ENCODE results near the gene MAPK12. TPM values are rescaled to one million over a fixed set of nuclear protein-coding genes. Genes with fewer than 3 reads are reported as not detected.

Gene MAPK12
- total and polyA plus RNA-seq, 2 of the 8 experiments (the other 6 are each of a cell fraction or from before 2014, with no cell fraction given) = 17.3 to 20.3 TPM

DNA sequence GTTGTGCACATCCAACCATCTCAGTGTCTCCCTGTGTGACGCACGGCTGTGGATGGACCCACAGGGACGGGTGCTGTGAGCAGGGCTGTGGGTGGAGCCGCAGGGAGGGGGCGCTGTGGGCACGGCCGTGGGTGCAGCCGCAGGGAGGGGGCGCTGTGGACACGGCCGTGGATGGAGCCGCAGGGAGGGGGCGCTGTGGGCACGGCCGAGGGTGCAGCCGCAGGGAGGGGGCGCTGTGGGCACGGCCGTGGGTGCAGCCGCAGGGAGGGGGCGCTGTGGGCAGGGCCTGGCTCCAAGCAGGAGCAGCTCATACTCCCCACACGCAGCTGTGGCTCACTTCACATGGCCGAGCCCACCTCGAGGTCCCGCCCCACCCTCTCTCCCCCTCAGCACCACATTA lies 14.7 kb upstream of the MAPK12 start (continued):
- TF ChIP-seq, protein P1, sequence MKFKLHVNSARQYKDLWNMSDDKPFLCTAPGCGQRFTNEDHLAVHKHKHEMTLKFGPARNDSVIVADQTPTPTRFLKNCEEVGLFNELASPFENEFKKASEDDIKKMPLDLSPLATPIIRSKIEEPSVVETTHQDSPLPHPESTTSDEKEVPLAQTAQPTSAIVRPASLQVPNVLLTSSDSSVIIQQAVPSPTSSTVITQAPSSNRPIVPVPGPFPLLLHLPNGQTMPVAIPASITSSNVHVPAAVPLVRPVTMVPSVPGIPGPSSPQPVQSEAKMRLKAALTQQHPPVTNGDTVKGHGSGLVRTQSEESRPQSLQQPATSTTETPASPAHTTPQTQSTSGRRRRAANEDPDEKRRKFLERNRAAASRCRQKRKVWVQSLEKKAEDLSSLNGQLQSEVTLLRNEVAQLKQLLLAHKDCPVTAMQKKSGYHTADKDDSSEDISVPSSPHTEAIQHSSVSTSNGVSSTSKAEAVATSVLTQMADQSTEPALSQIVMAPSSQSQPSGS (IDR thresholded peaks at IDR 0.05; ENCODE audit: low read length) = no peak
- TF ChIP-seq HDAC2 (IDR thresholded peaks at IDR 0.05; ENCODE audit: borderline replicate concordance in 1 of 2, low read depth in 2 of 2, low read length in 2 of 2) (no peak), CREB1 (IDR thresholded peaks at IDR 0.05) (0 out of 2 replicates have a peak, but pooled peaks have one; percentile 31), RNF2 (IDR thresholded peaks at IDR 0.05; ENCODE audit: borderline replicate concordance, low read depth, low read length, missing control alignments, poor library complexity, severe bottlenecking) (no peak), EGR1 (IDR thresholded peaks at IDR 0.05; ENCODE audit: borderline replicate concordance, low read depth, low read length) (0 out of 2 replicates have a peak, but pooled peaks have one; percentile 40), POU5F1 (IDR thresholded peaks at IDR 0.05; ENCODE audit: low read depth, low read length) (no peak), SP1 (IDR thresholded peaks at IDR 0.05; ENCODE audit: low read depth, low read length) (no peak), HDAC6 (IDR thresholded peaks at IDR 0.05; ENCODE audit: low read depth, low read length) (no peak), SIN3A (conservative IDR thresholded peaks at IDR 0.05 in 1 of 2, IDR thresholded peaks at IDR 0.05 in 1 of 2; ENCODE audit: low read depth in 1 of 2, low read length in 2 of 2) (no peak), SRF (IDR thresholded peaks at IDR 0.05; ENCODE audit: low read depth, low read length) (peak; percentile 75), YY1 (IDR thresholded peaks at IDR 0.05; ENCODE audit: low read depth, low read length) (0 out of 2 replicates have a peak, but pooled peaks have one; percentile 11), JUND (IDR thresholded peaks at IDR 0.05; ENCODE audit: low read length) (0 out of 2 replicates have a peak, but pooled peaks have one; percentile 6), TAF7 (optimal IDR thresholded peaks at IDR 0.05; ENCODE audit: borderline replicate concordance, low read depth, low read length) (peak; percentile 97), POLR2A (IDR thresholded peaks at IDR 0.05; ENCODE audit: control extremely low read depth in 1 of 2, low read depth in 2 of 2, low read length in 2 of 2) (no peak), GTF2F1 (IDR thresholded peaks at IDR 0.05; ENCODE audit: borderline replicate concordance, low read depth, low read length) (no peak), CHD2 (IDR thresholded peaks at IDR 0.05; ENCODE audit: low read length) (no peak), SIRT6 (IDR thresholded peaks at IDR 0.05; ENCODE audit: low read length) (no peak), RBBP5 (IDR thresholded peaks at IDR 0.05; ENCODE audit: borderline replicate concordance, low read depth, low read length) (no peak), SP4 (IDR thresholded peaks at IDR 0.05; ENCODE audit: low read length) (no peak), RFX5 (IDR thresholded peaks at IDR 0.05; ENCODE audit: borderline replicate concordance, low read depth, low read length) (no peak)
- TF ChIP-seq, protein P2, sequence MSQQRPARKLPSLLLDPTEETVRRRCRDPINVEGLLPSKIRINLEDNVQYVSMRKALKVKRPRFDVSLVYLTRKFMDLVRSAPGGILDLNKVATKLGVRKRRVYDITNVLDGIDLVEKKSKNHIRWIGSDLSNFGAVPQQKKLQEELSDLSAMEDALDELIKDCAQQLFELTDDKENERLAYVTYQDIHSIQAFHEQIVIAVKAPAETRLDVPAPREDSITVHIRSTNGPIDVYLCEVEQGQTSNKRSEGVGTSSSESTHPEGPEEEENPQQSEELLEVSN (IDR thresholded peaks at IDR 0.05) = no peak
- TF ChIP-seq, protein P3, sequence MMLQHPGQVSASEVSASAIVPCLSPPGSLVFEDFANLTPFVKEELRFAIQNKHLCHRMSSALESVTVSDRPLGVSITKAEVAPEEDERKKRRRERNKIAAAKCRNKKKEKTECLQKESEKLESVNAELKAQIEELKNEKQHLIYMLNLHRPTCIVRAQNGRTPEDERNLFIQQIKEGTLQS (IDR thresholded peaks at IDR 0.05; ENCODE audit: insufficient read depth, low read depth, low read length) = peak; percentile 92
- TF ChIP-seq, protein P4, sequence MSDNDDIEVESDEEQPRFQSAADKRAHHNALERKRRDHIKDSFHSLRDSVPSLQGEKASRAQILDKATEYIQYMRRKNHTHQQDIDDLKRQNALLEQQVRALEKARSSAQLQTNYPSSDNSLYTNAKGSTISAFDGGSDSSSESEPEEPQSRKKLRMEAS (IDR thresholded peaks at IDR 0.05) = peak; percentile 40; the same call in 1 of the 2 replicates

Measured in H1 (cell line).